Left lung (tissue), 10 donors: ENCODE measurements around the gene PTPRN2. TPM values are rescaled to one million over a fixed set of nuclear protein-coding genes. Genes with fewer than 3 reads are reported as not detected.
"Not testable (repeated sequence)": the region's sequence is repeated elsewhere in the genome, so short reads cannot be mapped to it uniquely, and the experiment has no call there.

Experiments used
- ATAC-seq: fragments of 200-7000 bp; cut with Tn5 transposase; one replicate; pipeline ENCODE4 v1.9.1; 2020; ENCODE audit warnings: moderate library complexity
- DNase-seq, 4 donors: peaks; one replicate each; pipeline ENCODE4 v3.0.0-alpha.2; 2013 to 2020
- H3K27ac ChIP-seq, 2 donors: fragments of 200-600 bp; sonication (generic) in 1 of 2; one replicate each; pipeline versions ENCODE4 v1.5.0 to v1.8.0; 2020 to 2021
- H3K27me3 ChIP-seq, 2 donors: fragments of 200-600 bp; sonication (generic) in 1 of 2; one replicate each; pipeline versions ENCODE4 v1.5.0 to v1.8.0; 2020 to 2021
- H3K36me3 ChIP-seq, 2 donors: fragments of 200-600 bp; sonication (generic) in 1 of 2; one replicate each; pipeline versions ENCODE4 v1.5.0 to v1.8.0; 2020 to 2021
- H3K4me1 ChIP-seq, 2 donors: fragments of 200-600 bp; one replicate each; pipeline ENCODE4 v1.8.0; 2021
- H3K4me3 ChIP-seq, 2 donors: fragments of 200-600 bp; sonication (generic) in 1 of 2; one replicate each; pipeline versions ENCODE4 v1.5.0 to v1.8.0; 2020 to 2021; ENCODE audit warnings: mild to moderate bottlenecking in 1 of 2
- H3K9me3 ChIP-seq, 2 donors: fragments of 200-600 bp; sonication (generic) in 1 of 2; one replicate each; pipeline versions ENCODE4 v1.5.0 to v1.8.0; 2020 to 2021
- CTCF ChIP-seq, 2 donors: fragments of 200-600 bp; sonication (generic) in 1 of 2; IDR thresholded peaks; one replicate each; pipeline versions ENCODE4 v1.5.0 to v1.8.0; 2021; ENCODE audit warnings: antibody characterized with exemption in 2 of 2
- intact Hi-C, 2 donors: fragments of 100-400 bp; cut with DNase I; formaldehyde crosslinking; loops; one replicate each; pipeline versions ENCODE4 v1.11.2 to v1.14.2; 2022
- polyA plus RNA-seq, 6 donors: library from polyadenylated mRNA; unstranded; fragments of 120-200 nt; gene quantifications; one replicate each; pipeline ENCODE4 v1.2.1, GENCODE V29; 2013; ENCODE audit not compliant: insufficient read length in 6 of 6
- total RNA-seq, 2 donors: library from RNA; stranded (reverse); fragmentation: NEBNext Ultra II Directional; extraction: Animal tissue kit (Norgen Biotek cat#: 25700); gene quantifications; one replicate each; pipeline ENCODE4 v1.2.1, GENCODE V29; 2021
- donor health status: DM: no; HTN: yes; CAD: no.
- donor health status: DM: no; HTN: no; CAD: no.

PTPRN2 gene
- total and polyA plus RNA-seq, 8 donors = 4.0 to 7.8 (median 6.8) TPM

- ATAC-seq (no peak), DNase-seq (peak in 1 of 4 donors; percentile 50)
- H3K9me3 ChIP-seq = no peaks in the 10 kb centered on the region
- no peaks in the 10 kb centered on the region for H3K36me3 ChIP-seq
- intact Hi-C loops = no loop called here
- peaks cover 0 to 16% of the 10 kb centered on the region in 2 donors for H3K27me3 ChIP-seq
- H3K27ac ChIP-seq = no peak overlapping the region
- TF ChIP-seq CTCF (IDR thresholded peaks at IDR 0.05) = no peak
- H3K4me1 ChIP-seq = peaks cover 0 to 30% of the 10 kb centered on the region in 2 donors
- H3K4me3 ChIP-seq = no peak overlapping the region
Measured at GRCh38 chr7:157850481-157851444, 736.9 kb downstream of the PTPRN2 start.

GRCh38 chr7:157849726-157850125, 737.9 kb downstream of the PTPRN2 start:
- intact Hi-C loops = no loop called here
- peaks cover 0 to 23% of the 10 kb centered on the region in 2 donors for H3K4me1 ChIP-seq
- ATAC-seq (no peak), DNase-seq (peak in 1 of 4 donors; percentile 37)
- no peak overlapping the region for H3K27ac ChIP-seq
- no peak overlapping the region for H3K4me3 ChIP-seq
- H3K27me3 ChIP-seq = peaks cover 0 to 23% of the 10 kb centered on the region in 2 donors
- no peaks in the 10 kb centered on the region for H3K36me3 ChIP-seq
- H3K9me3 ChIP-seq = no peaks in the 10 kb centered on the region
- TF ChIP-seq CTCF (IDR thresholded peaks at IDR 0.05) = no peak

GRCh38 chr7:157849341-157849596, 738.4 kb downstream of the PTPRN2 start:
- Histone ChIP-seq H3K27me3 (peaks cover 0 to 27% of the 10 kb centered on the region in 2 donors), H3K4me3 (no peak overlapping the region), H3K36me3 (no peaks in the 10 kb centered on the region), H3K4me1 (peaks cover 0 to 23% of the 10 kb centered on the region in 2 donors), H3K9me3 (no peaks in the 10 kb centered on the region), H3K27ac (no peak overlapping the region)
- intact Hi-C loops = no loop called here
- ATAC-seq (no peak), DNase-seq (peak in 1 of 4 donors; percentile 55)
- no peak for TF ChIP-seq CTCF (IDR thresholded peaks at IDR 0.05)

GRCh38 chr7:157848508-157849340, 738.9 kb downstream of the PTPRN2 start:
- ATAC-seq = no peak
- Histone ChIP-seq H3K9me3 (no peaks in the 10 kb centered on the region), H3K4me1 (peaks cover 0 to 18% of the 10 kb centered on the region in 2 donors), H3K27ac (no peak overlapping the region), H3K4me3 (no peak overlapping the region), H3K27me3 (peaks cover 0 to 33% of the 10 kb centered on the region in 2 donors), H3K36me3 (no peaks in the 10 kb centered on the region)
- no peak for TF ChIP-seq CTCF (IDR thresholded peaks at IDR 0.05)
- intact Hi-C loops = no loop called here
- DNase-seq = peak in 1 of 4 donors; percentile 63

GRCh38 chr7:157847756-157848487, 739.7 kb downstream of the PTPRN2 start:
- DNase-seq, H3K4me3 ChIP-seq, intact Hi-C loops, H3K36me3 ChIP-seq, H3K9me3 ChIP-seq, ATAC-seq, H3K27ac ChIP-seq: not testable (repeated sequence)
- Histone ChIP-seq H3K4me1 (peaks cover 0 to 12% of the 10 kb centered on the region in 2 donors), H3K27me3 (peaks cover 0 to 38% of the 10 kb centered on the region in 2 donors)

GRCh38 chr7:157846746-157847145, 740.9 kb downstream of the PTPRN2 start:
- ATAC-seq, H3K36me3 ChIP-seq, H3K9me3 ChIP-seq, DNase-seq, H3K4me3 ChIP-seq, intact Hi-C loops, H3K27ac ChIP-seq, H3K4me1 ChIP-seq: not testable (repeated sequence)
- H3K27me3 ChIP-seq = peaks cover 0 to 38% of the 10 kb centered on the region in 2 donors
